ENCODE results near the gene CALHM4.

DNA sequence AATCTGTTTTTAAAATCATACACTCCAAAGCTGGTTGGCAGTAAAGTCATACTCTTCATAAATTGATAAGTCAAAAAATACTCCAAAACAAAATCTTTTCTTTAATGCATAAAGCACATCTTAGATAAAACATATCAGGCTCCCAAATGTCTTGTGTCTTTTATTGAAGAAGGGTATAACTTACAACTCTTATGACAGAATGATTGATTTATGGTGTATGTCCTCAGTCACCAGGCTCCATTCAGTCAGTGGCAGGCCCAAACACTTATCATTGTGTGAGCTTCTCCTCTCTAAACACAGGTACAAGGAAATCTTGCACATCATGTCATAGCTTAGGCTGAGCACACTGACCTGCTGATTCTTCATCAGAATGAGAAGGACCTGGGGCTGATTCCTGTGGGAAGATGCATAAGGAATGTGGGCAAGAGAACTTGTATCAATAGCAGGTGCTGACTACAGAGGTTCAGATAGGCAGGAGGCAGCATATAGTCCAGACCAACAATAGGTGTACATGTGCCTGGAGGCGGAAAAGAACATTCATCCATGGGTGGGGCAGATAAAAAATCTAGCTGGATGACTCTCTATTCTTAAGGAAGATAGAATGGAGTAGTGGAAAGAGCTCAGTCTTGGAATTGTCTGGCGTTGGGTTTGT is 40.2 kb upstream of the CALHM4 start:
- TF ChIP-seq, protein P1, sequence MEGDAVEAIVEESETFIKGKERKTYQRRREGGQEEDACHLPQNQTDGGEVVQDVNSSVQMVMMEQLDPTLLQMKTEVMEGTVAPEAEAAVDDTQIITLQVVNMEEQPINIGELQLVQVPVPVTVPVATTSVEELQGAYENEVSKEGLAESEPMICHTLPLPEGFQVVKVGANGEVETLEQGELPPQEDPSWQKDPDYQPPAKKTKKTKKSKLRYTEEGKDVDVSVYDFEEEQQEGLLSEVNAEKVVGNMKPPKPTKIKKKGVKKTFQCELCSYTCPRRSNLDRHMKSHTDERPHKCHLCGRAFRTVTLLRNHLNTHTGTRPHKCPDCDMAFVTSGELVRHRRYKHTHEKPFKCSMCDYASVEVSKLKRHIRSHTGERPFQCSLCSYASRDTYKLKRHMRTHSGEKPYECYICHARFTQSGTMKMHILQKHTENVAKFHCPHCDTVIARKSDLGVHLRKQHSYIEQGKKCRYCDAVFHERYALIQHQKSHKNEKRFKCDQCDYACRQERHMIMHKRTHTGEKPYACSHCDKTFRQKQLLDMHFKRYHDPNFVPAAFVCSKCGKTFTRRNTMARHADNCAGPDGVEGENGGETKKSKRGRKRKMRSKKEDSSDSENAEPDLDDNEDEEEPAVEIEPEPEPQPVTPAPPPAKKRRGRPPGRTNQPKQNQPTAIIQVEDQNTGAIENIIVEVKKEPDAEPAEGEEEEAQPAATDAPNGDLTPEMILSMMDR (IDR thresholded peaks at IDR 0.05; ENCODE audit: insufficient read depth, low read length), result no peak
- TF ChIP-seq POLR2AphosphoS5 (IDR thresholded peaks at IDR 0.05; ENCODE audit: low read depth), result no peak
